HFFc6 (cell line): ENCODE measurements around the gene CBX8. TPM values are rescaled to one million over a fixed set of nuclear protein-coding genes. Genes with fewer than 3 reads are reported as not detected.

Source experiments
- DNase-seq: peaks from one replicate; pipeline ENCODE4 v3.0.0-alpha.2; 2018
- H3K27ac Mint-ChIP-seq: 2 replicates; pipeline ENCODE4 v1.8.0; 2020; ENCODE audit warnings: mild to moderate bottlenecking, mixed read lengths
- H3K27me3 Mint-ChIP-seq: 2 replicates; pipeline ENCODE4 v1.8.0; 2021; ENCODE audit warnings: mild to moderate bottlenecking, moderate library complexity, mixed read lengths; ENCODE audit not compliant: insufficient read depth
- H3K36me3 Mint-ChIP-seq: 2 replicates; pipeline ENCODE4 v1.8.0; 2021; ENCODE audit warnings: low read depth, mixed read lengths
- H3K4me1 Mint-ChIP-seq: 2 replicates; pipeline ENCODE4 v1.8.0; 2020; ENCODE audit warnings: low read depth, mixed read lengths
- H3K4me3 Mint-ChIP-seq: 2 replicates; pipeline ENCODE4 v1.8.0; 2020; ENCODE audit warnings: mild to moderate bottlenecking, moderate library complexity, mixed read lengths
- H3K9me3 Mint-ChIP-seq: 2 replicates; pipeline ENCODE4 v1.8.0; 2020; ENCODE audit warnings: mild to moderate bottlenecking, mixed read lengths
- total RNA-seq, 6 experiments: library from RNA; stranded (reverse); fragmentation: NEBNext Ultra II Directional; extraction: Animal tissue kit (Norgen Biotek cat#: 25700); gene quantifications; 2 replicates in 1 of 6; 3 replicates in 5 of 6; pipeline ENCODE4 v1.2.3, GENCODE V29; 2021
- TF ChIP-seq, protein P1 (sequence below): fragments of 200-600 bp; sonication (generic); IDR thresholded peaks from 2 replicates; pipeline ENCODE4 v1.5.0; 2021; ENCODE audit warnings: antibody characterized with exemption, mild to moderate bottlenecking

CBX8 gene
- total RNA-seq, 6 experiments from 2014 or later: 6.0 to 10.6 (median 8.1) TPM

DNA sequence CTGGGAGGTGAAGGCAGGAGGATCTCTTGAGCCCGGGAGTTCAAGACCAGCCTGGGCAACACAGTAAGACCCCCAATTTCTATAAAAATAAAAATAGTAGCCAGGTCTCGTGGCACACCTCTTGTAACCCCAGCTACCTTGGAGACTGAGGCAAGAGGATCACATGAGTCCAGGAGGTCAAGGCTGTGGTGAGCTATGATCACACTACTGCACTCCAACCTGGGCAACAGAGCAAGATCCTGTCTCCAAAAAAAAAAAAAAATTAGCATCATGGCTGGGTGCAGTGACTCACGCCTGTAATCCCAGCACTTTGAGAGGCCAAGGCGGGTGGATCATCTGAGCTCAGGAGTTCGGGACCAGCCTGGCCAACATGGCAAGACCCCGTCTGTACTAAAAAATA is 25.6 kb downstream of the CBX8 start:
- H3K9me3 Mint-ChIP-seq: no peaks in the 10 kb centered on the region
- no peak overlapping the region for H3K4me3 Mint-ChIP-seq
- peaks cover 54% of the 10 kb centered on the region for H3K27me3 Mint-ChIP-seq
- no peak for DNase-seq
- H3K27ac Mint-ChIP-seq: no peak overlapping the region
- H3K36me3 Mint-ChIP-seq: 0 out of 2 replicates have a peak, but pooled peaks cover 4% of the 10 kb centered on the region
- TF ChIP-seq, protein P1, sequence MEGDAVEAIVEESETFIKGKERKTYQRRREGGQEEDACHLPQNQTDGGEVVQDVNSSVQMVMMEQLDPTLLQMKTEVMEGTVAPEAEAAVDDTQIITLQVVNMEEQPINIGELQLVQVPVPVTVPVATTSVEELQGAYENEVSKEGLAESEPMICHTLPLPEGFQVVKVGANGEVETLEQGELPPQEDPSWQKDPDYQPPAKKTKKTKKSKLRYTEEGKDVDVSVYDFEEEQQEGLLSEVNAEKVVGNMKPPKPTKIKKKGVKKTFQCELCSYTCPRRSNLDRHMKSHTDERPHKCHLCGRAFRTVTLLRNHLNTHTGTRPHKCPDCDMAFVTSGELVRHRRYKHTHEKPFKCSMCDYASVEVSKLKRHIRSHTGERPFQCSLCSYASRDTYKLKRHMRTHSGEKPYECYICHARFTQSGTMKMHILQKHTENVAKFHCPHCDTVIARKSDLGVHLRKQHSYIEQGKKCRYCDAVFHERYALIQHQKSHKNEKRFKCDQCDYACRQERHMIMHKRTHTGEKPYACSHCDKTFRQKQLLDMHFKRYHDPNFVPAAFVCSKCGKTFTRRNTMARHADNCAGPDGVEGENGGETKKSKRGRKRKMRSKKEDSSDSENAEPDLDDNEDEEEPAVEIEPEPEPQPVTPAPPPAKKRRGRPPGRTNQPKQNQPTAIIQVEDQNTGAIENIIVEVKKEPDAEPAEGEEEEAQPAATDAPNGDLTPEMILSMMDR: no peak
- H3K4me1 Mint-ChIP-seq: peaks cover 6% of the 10 kb centered on the region; the same call in 1 of the 2 replicates

GRCh38 chr17:79769570-79770506 is 27.0 kb downstream of the CBX8 start:
- Mint-ChIP-seq H3K27ac (no peak overlapping the region), H3K4me1 (peaks cover 6% of the 10 kb centered on the region; the same call in 1 of the 2 replicates), H3K9me3 (no peaks in the 10 kb centered on the region), H3K27me3 (peaks cover 44% of the 10 kb centered on the region), H3K36me3 (0 out of 2 replicates have a peak, but pooled peaks cover 4% of the 10 kb centered on the region), H3K4me3 (no peak overlapping the region)
- DNase-seq: no peak
- TF ChIP-seq, protein P1: no peak

- Mint-ChIP-seq H3K27ac (no peak overlapping the region), H3K9me3 (no peaks in the 10 kb centered on the region), H3K27me3 (peaks cover 27% of the 10 kb centered on the region), H3K4me3 (no peak overlapping the region), H3K36me3 (0 out of 2 replicates have a peak, but pooled peaks cover 4% of the 10 kb centered on the region), H3K4me1 (peaks cover 6% of the 10 kb centered on the region; the same call in 1 of the 2 replicates)
- DNase-seq: no peak
- TF ChIP-seq, protein P1: no peak
These were observed 31.2 kb downstream of the CBX8 start for GRCh38 chr17:79765708-79766107.

GRCh38 chr17:79761894-79762589 is 34.8 kb downstream of the CBX8 start:
- Mint-ChIP-seq H3K27ac (no peak overlapping the region), H3K4me1 (no peaks in the 10 kb centered on the region), H3K36me3 (no peaks in the 10 kb centered on the region), H3K27me3 (peaks cover 20% of the 10 kb centered on the region), H3K4me3 (no peak overlapping the region), H3K9me3 (no peaks in the 10 kb centered on the region)
- TF ChIP-seq, protein P1: no peak
- no peak for DNase-seq

DNA sequence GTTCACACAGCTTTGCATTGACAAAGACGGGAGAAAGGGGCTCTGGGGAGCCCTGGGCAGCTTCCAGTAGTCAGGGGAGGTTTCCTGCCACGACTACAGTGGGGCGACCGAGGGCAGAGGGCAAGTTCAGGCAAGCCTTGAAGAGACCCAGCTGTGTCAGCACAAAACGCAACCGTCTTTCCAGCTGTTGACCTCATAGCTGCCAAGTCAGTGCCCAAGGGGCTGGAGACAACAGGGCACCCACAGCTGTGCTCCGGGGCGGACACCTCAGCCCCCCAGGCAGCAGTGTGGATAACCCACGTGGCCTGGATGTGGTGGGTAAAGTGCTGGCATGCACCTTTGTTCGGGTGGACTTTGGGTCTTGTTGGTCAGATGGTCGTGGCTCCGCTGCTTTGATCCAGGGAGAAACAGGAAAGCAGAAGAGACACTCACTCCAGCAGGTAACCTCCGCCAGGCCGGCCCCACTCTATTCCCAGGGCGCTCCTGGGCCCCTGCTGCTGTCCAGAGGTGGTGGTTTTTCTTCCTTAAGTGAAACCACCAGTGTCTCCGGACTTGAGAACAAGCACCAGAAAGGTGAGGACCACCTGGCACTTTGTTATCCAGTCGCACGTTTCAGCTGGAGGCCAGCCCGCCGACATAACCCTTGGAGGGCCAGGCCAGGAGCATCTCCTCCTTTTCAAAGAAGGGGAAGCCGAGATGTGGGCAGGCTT is 36.5 kb downstream of the CBX8 start:
- H3K4me3 Mint-ChIP-seq: no peak overlapping the region
- H3K27me3 Mint-ChIP-seq: peaks cover 25% of the 10 kb centered on the region
- TF ChIP-seq, protein P1: no peak
- DNase-seq: no peak
- no peak overlapping the region for H3K27ac Mint-ChIP-seq
- H3K9me3 Mint-ChIP-seq: no peaks in the 10 kb centered on the region
- H3K36me3 Mint-ChIP-seq: no peaks in the 10 kb centered on the region
- no peaks in the 10 kb centered on the region for H3K4me1 Mint-ChIP-seq
